Glutamatergic neuron (in vitro differentiated cells): ENCODE measurements around the gene PPP2R3A. TPM values are rescaled to one million over a fixed set of nuclear protein-coding genes. Genes with fewer than 3 reads are reported as not detected.
A peak's percentile ranks its signal among the peaks of the same experiment; 100 is the strongest.
"Not testable (repeated sequence)": the region's sequence is repeated elsewhere in the genome, so short reads cannot be mapped to it uniquely, and the experiment has no call there.

Experiments used
- DNase-seq: peaks from one replicate; pipeline ENCODE4 v3.0.0; 2022
- H3K27ac Mint-ChIP-seq: one replicate; pipeline ENCODE4 v1.8.0; 2020; ENCODE audit warnings: mild to moderate bottlenecking, mixed read lengths, inconsistent platforms; ENCODE audit not compliant: unreplicated experiment
- H3K27me3 Mint-ChIP-seq: one replicate; pipeline ENCODE4 v1.8.0; 2020; ENCODE audit warnings: mild to moderate bottlenecking, moderate library complexity, mixed read lengths, inconsistent platforms; ENCODE audit not compliant: unreplicated experiment
- H3K36me3 Mint-ChIP-seq: one replicate; pipeline ENCODE4 v1.8.0; 2020; ENCODE audit warnings: mild to moderate bottlenecking, mixed read lengths, inconsistent platforms; ENCODE audit not compliant: unreplicated experiment
- H3K4me1 Mint-ChIP-seq: one replicate; pipeline ENCODE4 v1.8.0; 2020; ENCODE audit warnings: mild to moderate bottlenecking, low read depth, mixed read lengths, inconsistent platforms; ENCODE audit not compliant: unreplicated experiment
- H3K4me3 Mint-ChIP-seq: one replicate; pipeline ENCODE4 v1.8.0; 2020; ENCODE audit warnings: mild to moderate bottlenecking, mixed read lengths, inconsistent platforms; ENCODE audit not compliant: unreplicated experiment
- H3K9me3 Mint-ChIP-seq: one replicate; pipeline ENCODE4 v1.8.0; 2020; ENCODE audit warnings: mild to moderate bottlenecking, moderate library complexity, mixed read lengths, inconsistent platforms; ENCODE audit not compliant: unreplicated experiment
- CTCF ChIP-seq: fragments of 200-600 bp; sonication (generic); IDR thresholded peaks from one replicate; pipeline ENCODE4 v1.5.0; 2021; ENCODE audit not compliant: partially characterized antibody, unreplicated experiment
- total RNA-seq: library from RNA; stranded (reverse); fragmentation: NEBNext Ultra II Directional; extraction: Animal tissue kit (Norgen Biotek cat#: 25700); gene quantifications from one replicate; pipeline ENCODE4 v1.2.1, GENCODE V29; 2021; ENCODE audit not compliant: unreplicated experiment

PPP2R3A gene
- total RNA-seq, 1 donor from 2014 or later, result 13.0 TPM

GRCh38 chr3:136189859-136190617, 224.5 kb downstream of the PPP2R3A start:
- DNase-seq, result no peak
- Mint-ChIP-seq H3K4me1 (peaks cover 23% of the 10 kb centered on the region), H3K4me3 (no peak overlapping the region), H3K27me3 (peaks cover 3% of the 10 kb centered on the region), H3K36me3 (peaks cover 3% of the 10 kb centered on the region), H3K9me3 (peaks cover 16% of the 10 kb centered on the region), H3K27ac (no peak overlapping the region)
- TF ChIP-seq CTCF, result no peak

GRCh38 chr3:136192195-136192594, 226.7 kb downstream of the PPP2R3A start:
- Mint-ChIP-seq H3K27me3 (peaks cover 12% of the 10 kb centered on the region), H3K4me1 (peaks cover 24% of the 10 kb centered on the region), H3K9me3 (peaks cover 23% of the 10 kb centered on the region), H3K4me3 (peak overlapping the region; percentile 99)
- not testable (repeated sequence) for DNase-seq, H3K27ac Mint-ChIP-seq, H3K36me3 Mint-ChIP-seq

GRCh38 chr3:136192831-136193230, 227.3 kb downstream of the PPP2R3A start:
- no peak overlapping the region for H3K27ac Mint-ChIP-seq
- TF ChIP-seq CTCF, result no peak
- H3K9me3 Mint-ChIP-seq, result peaks cover 29% of the 10 kb centered on the region
- peaks cover 30% of the 10 kb centered on the region for H3K4me1 Mint-ChIP-seq
- peaks cover 5% of the 10 kb centered on the region for H3K36me3 Mint-ChIP-seq
- H3K27me3 Mint-ChIP-seq, result peaks cover 13% of the 10 kb centered on the region
- DNase-seq, result no peak
- H3K4me3 Mint-ChIP-seq, result peak overlapping the region; percentile 99

GRCh38 chr3:136193278-136194054, 227.9 kb downstream of the PPP2R3A start:
- peak overlapping the region; percentile 94 for H3K27ac Mint-ChIP-seq

More at GRCh38 chr3:136193278-136194054, 227.9 kb downstream of the PPP2R3A start:
- TF ChIP-seq CTCF, result no peak
- Mint-ChIP-seq H3K4me3 (peak overlapping the region; percentile 99), H3K27me3 (peaks cover 13% of the 10 kb centered on the region), H3K9me3 (peaks cover 32% of the 10 kb centered on the region), H3K36me3 (peaks cover 5% of the 10 kb centered on the region), H3K4me1 (peaks cover 34% of the 10 kb centered on the region)
- DNase-seq, result no peak
